PFSK-1 (cell line): ENCODE data around the gene BICD2.

ENCODE experiments used
- FOXP2 ChIP-seq: optimal IDR thresholded peaks from 2 replicates; pipeline ENCODE3; 2011; ENCODE audit warnings: borderline replicate concordance, control low read depth, inconsistent platforms; ENCODE audit not compliant: insufficient read depth; ENCODE audit errors: extremely low read length, extremely low read depth
- POLR2AphosphoS5 ChIP-seq: IDR thresholded peaks from 2 replicates; pipeline ENCODE4 v1.6.1; 2012; ENCODE audit warnings: low read depth, mild to moderate bottlenecking, control low read depth, low read length, moderate library complexity
- REST ChIP-seq, 2 experiments: IDR thresholded peaks; 2 replicates each; pipeline versions ENCODE4 v1.6.1 to v1.8.0; 2011 to 2012; ENCODE audit warnings: low read depth in 2 of 2, low read length in 2 of 2, control low read depth in 1 of 2, inconsistent platforms in 1 of 2, mild to moderate bottlenecking in 1 of 2, moderate library complexity in 1 of 2; ENCODE audit not compliant: insufficient read depth in 1 of 2
- SIN3A ChIP-seq: IDR thresholded peaks from 2 replicates; pipeline ENCODE4 v1.6.1; 2012; ENCODE audit warnings: mild to moderate bottlenecking, low read length, moderate library complexity, borderline replicate concordance; ENCODE audit not compliant: insufficient read depth
- TAF1 ChIP-seq: IDR thresholded peaks from 2 replicates; pipeline ENCODE4 v1.6.1; 2012; ENCODE audit warnings: low read length, control low read depth, borderline replicate concordance; ENCODE audit not compliant: insufficient read depth

BICD2 gene

GRCh38 chr9:92717201-92718085 lies 47.2 kb downstream of the BICD2 start:
- TF ChIP-seq SIN3A (no peak), TAF1 (no peak), POLR2AphosphoS5 (no peak), FOXP2 (no peak), REST (IDR thresholded peaks at IDR 0.05; ENCODE audit: insufficient read depth in 1 of 2, low read depth in 2 of 2, low read length in 2 of 2) (no peak)

- TF ChIP-seq FOXP2 (no peak), POLR2AphosphoS5 (no peak), SIN3A (no peak), REST (IDR thresholded peaks at IDR 0.05; ENCODE audit: insufficient read depth in 1 of 2, low read depth in 2 of 2, low read length in 2 of 2) (no peak), TAF1 (no peak)
These were observed 48.1 kb downstream of the BICD2 start for GRCh38 chr9:92716557-92716956.

- no peak for TF ChIP-seq SIN3A
- TF ChIP-seq TAF1, result no peak
- no peak for TF ChIP-seq FOXP2
- TF ChIP-seq REST (IDR thresholded peaks at IDR 0.05; ENCODE audit: insufficient read depth in 1 of 2, low read depth in 2 of 2, low read length in 2 of 2), result no peak
- no peak for TF ChIP-seq POLR2AphosphoS5
These were observed 49.0 kb downstream of the BICD2 start for GRCh38 chr9:92715488-92716231.

- TF ChIP-seq REST (IDR thresholded peaks at IDR 0.05; ENCODE audit: insufficient read depth in 1 of 2, low read depth in 2 of 2, low read length in 2 of 2), result no peak
- TF ChIP-seq SIN3A, result no peak
- TF ChIP-seq TAF1, result no peak
- TF ChIP-seq FOXP2, result no peak
- TF ChIP-seq POLR2AphosphoS5, result no peak
These were observed 49.7 kb downstream of the BICD2 start for GRCh38 chr9:92714787-92715487.
